Activated CD4-positive, alpha-beta T cell treated with anti-CD3 and anti-CD28 coated beads, Interleukin-2, amount 50 U/mL, for 1 hour (primary cell): ENCODE results near the gene KCNV2.
"Not testable (repeated sequence)": the region's sequence is repeated elsewhere in the genome, so short reads cannot be mapped to it uniquely, and the experiment has no call there.

Experiments used
- DNase-seq: peaks from one replicate; pipeline ENCODE4 v3.0.0-alpha.2; 2020

KCNV2 gene

DNA sequence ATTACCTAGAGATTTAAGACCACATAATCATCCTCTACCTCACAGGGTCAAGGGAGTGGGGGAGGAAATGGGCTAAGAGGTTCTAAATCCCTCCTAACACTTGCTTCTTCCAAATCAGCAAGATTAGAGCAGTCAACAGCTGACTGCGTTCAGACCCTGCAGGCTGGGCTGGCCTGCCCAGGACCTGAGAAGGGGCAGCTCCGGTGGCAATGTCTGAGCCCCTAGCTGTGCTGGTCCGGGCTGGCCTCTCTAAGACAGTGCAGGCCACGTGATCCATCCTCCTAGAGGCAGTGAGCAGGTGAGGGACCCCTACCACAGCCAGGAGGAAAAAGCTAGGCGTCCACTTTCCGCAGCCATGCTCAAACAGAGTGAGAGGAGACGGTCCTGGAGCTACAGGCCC lies at the start of gene KCNV2:
Gene KCNV2, plus strand, starts transcription at position 126 of the 400 bp plus-strand sequence. Its CDS starts 230 bp downstream, at position 356.
- no peak for DNase-seq

- no peak for DNase-seq
These were observed 44.1 kb upstream of the KCNV2 start for GRCh38 chr9:2673161-2673560.

GRCh38 chr9:2674141-2674824 lies 43.0 kb upstream of the KCNV2 start:
- DNase-seq: no peak

- DNase-seq: no peak
These were observed 41.5 kb upstream of the KCNV2 start for GRCh38 chr9:2675834-2676233.

GRCh38 chr9:2676466-2676865 lies 40.8 kb upstream of the KCNV2 start:
- no peak for DNase-seq

GRCh38 chr9:2677915-2678889 lies 39.1 kb upstream of the KCNV2 start:
- DNase-seq: no peak

DNA sequence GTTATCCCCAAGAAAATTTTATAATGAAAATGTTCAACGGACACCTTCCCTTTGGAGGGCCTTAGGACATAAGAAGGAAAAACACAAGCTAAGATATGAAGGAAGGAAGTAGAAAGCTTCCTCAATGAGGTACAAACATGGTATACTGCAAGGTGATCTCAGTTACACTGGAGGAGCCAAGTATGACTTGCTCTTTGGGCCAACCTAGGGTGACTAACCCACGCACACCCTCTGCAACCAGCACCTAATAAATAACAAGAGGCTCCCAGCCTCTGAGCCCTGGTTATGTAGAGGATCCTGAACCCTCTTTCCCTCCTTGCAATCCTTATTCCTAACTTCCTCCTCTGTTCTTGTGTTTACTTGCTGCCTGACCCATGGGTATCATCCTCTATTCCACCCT lies 38.3 kb upstream of the KCNV2 start:
- no peak for DNase-seq

DNA sequence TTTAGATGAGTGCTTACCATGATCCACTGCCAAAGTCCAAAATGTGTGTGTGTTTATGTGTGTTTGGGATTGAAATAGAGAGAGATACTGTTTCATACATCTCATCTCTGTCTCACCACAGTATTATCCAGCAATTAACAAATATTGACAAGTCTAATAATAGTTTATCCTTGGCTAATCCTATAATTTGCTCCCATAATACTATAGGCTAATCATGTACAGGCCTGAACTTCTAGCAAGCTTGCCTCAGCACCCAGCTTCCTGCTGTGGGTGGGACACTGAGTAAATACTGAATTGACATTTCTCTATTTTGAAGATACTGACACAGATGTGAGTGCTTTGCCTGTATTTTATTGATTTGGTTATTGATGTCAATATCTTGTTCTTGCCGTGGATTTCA lies 35.3 kb upstream of the KCNV2 start:
- DNase-seq: no peak

GRCh38 chr9:2686911-2687310 lies 30.4 kb upstream of the KCNV2 start:
- DNase-seq: no peak

GRCh38 chr9:2688636-2689035 lies 28.7 kb upstream of the KCNV2 start:
- no peak for DNase-seq

DNA sequence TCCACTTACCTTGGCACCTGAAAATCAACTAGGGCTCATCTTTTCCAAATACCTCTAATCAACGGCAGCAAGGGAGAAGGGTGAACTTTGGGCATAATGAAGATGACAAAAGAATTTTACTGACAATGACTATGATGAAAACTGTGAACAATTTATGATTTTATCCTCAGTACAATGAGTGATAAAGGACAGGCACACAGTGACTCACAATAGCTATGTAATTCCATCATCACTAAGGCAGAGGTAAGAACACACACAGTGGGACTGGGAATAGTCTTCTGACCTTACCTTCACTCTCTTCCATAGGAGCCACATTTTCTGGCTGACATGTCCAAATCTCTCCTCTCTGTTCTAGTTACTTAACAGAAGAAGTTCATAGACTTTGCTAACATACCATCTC lies 26.1 kb upstream of the KCNV2 start:
- DNase-seq: no peak

- DNase-seq: no peak
These were observed 25.7 kb upstream of the KCNV2 start for GRCh38 chr9:2691626-2692025.

GRCh38 chr9:2693056-2693455 lies 24.3 kb upstream of the KCNV2 start:
- DNase-seq: no peak

- DNase-seq: no peak
These were observed 19.8 kb upstream of the KCNV2 start for GRCh38 chr9:2697492-2697891.

- DNase-seq: no peak
These were observed 16.9 kb upstream of the KCNV2 start for GRCh38 chr9:2700398-2700797.

DNA sequence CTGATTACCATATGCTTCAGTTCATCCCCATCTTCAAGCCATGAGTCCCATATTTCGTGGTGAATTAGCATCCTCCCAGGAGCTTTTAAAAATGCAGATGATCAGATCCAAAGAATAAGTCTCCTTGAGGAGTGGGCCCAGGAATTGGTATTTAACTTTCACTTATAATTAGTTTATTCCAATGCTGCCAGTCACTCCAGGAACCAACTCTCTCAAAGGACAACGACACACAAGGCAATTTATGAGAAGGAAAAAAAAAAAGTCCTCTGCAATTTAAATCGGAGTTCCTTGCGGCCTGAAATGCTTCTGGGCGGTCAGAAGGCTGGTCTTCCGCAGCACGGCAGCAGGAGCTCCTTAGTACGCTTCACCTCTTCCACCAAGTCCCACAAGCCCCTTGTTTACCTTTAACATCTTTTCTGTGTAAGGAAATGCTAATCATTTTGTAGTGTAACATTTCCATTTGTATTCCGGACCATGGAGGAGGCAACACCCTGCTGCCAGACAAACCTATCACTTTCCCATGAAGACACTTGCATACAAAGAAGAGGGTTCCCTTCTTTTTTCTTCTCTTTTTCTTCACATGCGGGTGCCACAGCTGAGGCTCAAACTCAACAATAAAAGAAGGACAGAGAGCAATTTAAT lies 16.3 kb upstream of the KCNV2 start:
- DNase-seq: no peak

- DNase-seq: no peak
These were observed 12.8 kb upstream of the KCNV2 start for GRCh38 chr9:2704504-2704903.

- not testable (repeated sequence) for DNase-seq
These were observed 10.1 kb upstream of the KCNV2 start for GRCh38 chr9:2707256-2707655.

GRCh38 chr9:2709645-2710101 lies 7.6 kb upstream of the KCNV2 start:
- no peak for DNase-seq

GRCh38 chr9:2711716-2712115 lies 5.6 kb upstream of the KCNV2 start:
- no peak for DNase-seq

GRCh38 chr9:2718001-2718697 lies 839 bp downstream of the KCNV2 start:
- DNase-seq: no peak

GRCh38 chr9:2718698-2719033 lies 1.4 kb downstream of the KCNV2 start:
- no peak for DNase-seq

DNA sequence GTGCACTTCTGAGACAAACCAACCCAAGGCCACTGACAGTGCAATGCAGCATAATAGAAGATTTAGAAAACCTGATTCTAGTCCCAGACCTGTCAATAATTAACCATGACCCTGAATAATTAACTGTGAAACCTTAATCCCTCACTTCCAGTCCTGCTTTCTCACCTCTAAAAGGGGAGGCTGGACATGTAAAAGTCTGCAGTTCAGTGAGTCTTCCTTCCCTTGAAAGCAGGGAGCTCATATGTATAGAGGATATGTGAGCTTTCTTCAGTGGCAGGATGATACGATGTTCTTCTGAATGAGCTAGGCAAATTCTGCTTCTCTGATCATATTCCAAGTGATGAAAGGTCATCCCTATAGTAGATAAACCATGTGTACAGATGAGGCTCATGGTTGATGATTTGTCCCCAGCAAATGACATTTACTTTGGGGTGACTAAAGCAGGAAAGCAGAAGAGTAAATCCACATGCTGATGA lies 2.9 kb downstream of the KCNV2 start:
- no peak for DNase-seq
